SH-SY5Y (cell line): ENCODE measurements around the gene GRIA1.

Source experiments
- GATA2 ChIP-seq: IDR thresholded peaks from 2 replicates; pipeline ENCODE4 v1.6.1; 2011; ENCODE audit warnings: mild to moderate bottlenecking, low read depth, low read length
- GATA3 ChIP-seq: IDR thresholded peaks from 2 replicates; pipeline ENCODE4 v1.6.1; 2011; ENCODE audit warnings: low read depth, mild to moderate bottlenecking, low read length, moderate library complexity

DNA sequence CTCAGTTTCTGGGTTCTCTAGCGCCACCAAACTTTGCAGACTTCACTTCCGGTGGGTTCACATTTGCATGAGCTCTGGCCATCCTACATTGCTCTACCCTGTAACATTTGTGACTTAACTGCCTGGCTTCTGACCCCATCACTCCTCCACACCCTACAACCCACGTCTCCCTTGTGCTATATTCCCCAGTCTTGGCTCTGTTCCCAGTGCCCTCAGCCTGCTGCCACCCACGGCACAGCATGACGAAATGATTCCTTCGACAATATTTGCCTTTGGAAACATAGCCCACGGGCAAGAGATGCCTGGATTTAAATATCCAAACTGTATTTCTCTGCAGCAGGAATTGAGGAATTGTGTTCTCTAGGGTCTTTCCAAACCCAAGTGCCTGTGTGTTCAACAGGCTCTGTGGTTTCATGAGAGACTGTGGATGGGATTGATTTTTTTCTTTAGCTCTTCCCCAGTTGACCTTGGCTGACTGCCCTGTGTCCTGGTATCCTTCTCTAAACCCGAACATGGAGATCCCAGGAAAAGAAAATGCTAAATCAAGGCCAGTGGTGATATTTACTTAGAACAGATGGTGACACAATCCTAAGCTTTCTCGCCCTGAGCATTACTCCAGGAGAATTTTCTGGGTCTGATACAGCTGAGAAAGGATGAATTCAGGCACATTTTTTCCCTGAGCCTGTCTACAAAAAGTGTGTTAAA lies 44.4 kb upstream of the GRIA1 start:
- TF ChIP-seq GATA3 (no peak), GATA2 (no peak)
